SU-DHL-6 (cell line): ENCODE results near the gene UCMA.

ENCODE experiments used
- CTCF ChIP-seq: fragments of 200-600 bp; sonication (generic); IDR thresholded peaks from one replicate; pipeline ENCODE4 v1.5.1; 2017; ENCODE audit warnings: antibody characterized with exemption, mild to moderate bottlenecking, low read length, moderate library complexity; ENCODE audit not compliant: insufficient read depth, poor library complexity, severe bottlenecking
- EZH2phosphoT487 ChIP-seq: fragments of 200-600 bp; sonication (generic), shearing (Covaris generic); conservative IDR thresholded peaks from 2 replicates; pipeline ENCODE4 v1.6.1; 2018; ENCODE audit warnings: mild to moderate bottlenecking, antibody characterized with exemption, low read length, moderate library complexity, mixed read lengths

- TF ChIP-seq CTCF: no peak
- no peak for TF ChIP-seq EZH2phosphoT487
Observed at GRCh38 chr10:13268310-13268709, 34.1 kb upstream of the UCMA start.
